ENCODE measurements around the gene WDR35.

DNA sequence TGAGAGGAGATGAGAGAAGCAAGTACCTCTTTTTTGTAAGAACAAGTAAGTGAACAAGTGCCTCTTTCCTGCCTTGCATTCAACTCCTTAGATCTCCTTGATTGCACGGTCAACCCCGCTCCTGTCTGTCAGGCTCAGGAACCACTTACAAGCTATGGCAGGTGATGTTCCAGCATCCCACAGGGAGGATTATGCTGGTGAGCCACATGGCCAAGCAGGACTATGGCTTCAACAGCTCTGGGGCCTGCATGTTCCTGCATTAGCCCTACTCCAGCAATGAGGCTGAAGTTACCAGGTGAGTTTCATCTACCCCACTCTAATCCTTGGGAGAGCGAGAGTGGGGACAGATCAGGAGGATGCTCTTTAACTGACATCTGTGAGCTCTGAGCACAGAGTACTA, 117.6 kb downstream of the WDR35 start:
- TF ChIP-seq CTCF (IDR thresholded peaks at IDR 0.05), result no peak
- no peak for TF ChIP-seq POLR2A (IDR thresholded peaks at IDR 0.05)

Measured in lower leg skin (tissue), 3 donors.